Measurements from ENCODE around the gene LAMTOR3.
A peak's percentile ranks its signal among the peaks of the same experiment; 100 is the strongest.

Gene LAMTOR3

GRCh38 chr4:99856166-99856565, 38.1 kb downstream of the LAMTOR3 start:
- peak; percentile 21 for DNase-seq (ENCODE audit: low read depth)
- no peak overlapping the region for H3K4me3 ChIP-seq (ENCODE audit: low read length)
- TF ChIP-seq, protein P1, sequence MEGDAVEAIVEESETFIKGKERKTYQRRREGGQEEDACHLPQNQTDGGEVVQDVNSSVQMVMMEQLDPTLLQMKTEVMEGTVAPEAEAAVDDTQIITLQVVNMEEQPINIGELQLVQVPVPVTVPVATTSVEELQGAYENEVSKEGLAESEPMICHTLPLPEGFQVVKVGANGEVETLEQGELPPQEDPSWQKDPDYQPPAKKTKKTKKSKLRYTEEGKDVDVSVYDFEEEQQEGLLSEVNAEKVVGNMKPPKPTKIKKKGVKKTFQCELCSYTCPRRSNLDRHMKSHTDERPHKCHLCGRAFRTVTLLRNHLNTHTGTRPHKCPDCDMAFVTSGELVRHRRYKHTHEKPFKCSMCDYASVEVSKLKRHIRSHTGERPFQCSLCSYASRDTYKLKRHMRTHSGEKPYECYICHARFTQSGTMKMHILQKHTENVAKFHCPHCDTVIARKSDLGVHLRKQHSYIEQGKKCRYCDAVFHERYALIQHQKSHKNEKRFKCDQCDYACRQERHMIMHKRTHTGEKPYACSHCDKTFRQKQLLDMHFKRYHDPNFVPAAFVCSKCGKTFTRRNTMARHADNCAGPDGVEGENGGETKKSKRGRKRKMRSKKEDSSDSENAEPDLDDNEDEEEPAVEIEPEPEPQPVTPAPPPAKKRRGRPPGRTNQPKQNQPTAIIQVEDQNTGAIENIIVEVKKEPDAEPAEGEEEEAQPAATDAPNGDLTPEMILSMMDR (conservative IDR thresholded peaks at IDR 0.05; ENCODE audit: low read length): no peak

GRCh38 chr4:99855678-99856077, 38.5 kb downstream of the LAMTOR3 start:
- DNase-seq (ENCODE audit: low read depth): no peak
- TF ChIP-seq, protein P1 (conservative IDR thresholded peaks at IDR 0.05; ENCODE audit: low read length): no peak
- H3K4me3 ChIP-seq (ENCODE audit: low read length): no peak overlapping the region

DNA sequence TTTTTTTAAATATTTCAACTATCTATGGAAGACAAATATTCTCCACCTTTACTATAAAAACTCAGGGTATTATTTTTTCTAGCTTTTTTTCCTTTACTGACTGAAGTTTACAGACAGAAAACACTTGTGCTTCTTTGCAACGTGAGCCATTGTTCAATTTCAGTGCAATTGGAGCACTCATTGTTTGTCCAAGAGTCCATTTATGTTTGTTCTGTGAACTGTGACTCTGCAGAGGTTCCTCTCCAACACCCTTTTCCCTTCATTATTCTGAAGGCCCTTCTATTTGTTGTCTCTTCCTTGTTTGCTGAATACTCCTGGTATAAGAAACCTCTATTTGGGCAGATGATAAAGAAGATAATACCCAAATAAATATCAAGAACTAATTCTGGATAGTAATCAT, 40.2 kb downstream of the LAMTOR3 start:
- TF ChIP-seq, protein P1 (conservative IDR thresholded peaks at IDR 0.05; ENCODE audit: low read length): no peak

DNA sequence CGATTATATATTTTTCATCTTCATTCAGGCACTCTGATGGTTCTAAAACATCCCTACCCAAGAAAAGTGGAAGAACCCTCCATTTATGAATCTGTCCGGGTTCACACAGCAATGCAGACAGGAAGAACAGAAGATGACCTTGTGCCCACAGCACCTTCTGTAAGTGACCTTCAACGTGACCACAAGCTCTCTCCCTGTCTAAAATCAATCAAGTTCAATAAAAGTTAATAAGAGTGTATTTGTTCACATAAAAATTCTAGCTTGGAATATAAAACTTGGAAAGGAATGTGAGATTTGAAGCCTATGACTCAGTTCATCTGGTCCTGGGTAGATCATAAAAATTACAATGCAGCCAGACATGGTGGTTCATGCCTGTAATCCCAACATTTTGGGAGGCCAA, 41.0 kb downstream of the LAMTOR3 start:
- DNase-seq (ENCODE audit: low read depth): no peak
- H3K4me3 ChIP-seq (ENCODE audit: low read length): no peak overlapping the region
- TF ChIP-seq, protein P1 (conservative IDR thresholded peaks at IDR 0.05; ENCODE audit: low read length): no peak

More for the DNA sequence above, 40.2 kb downstream of the LAMTOR3 start:
- DNase-seq (ENCODE audit: low read depth): no peak
- no peak overlapping the region for H3K4me3 ChIP-seq (ENCODE audit: low read length)

- TF ChIP-seq, protein P1 (conservative IDR thresholded peaks at IDR 0.05; ENCODE audit: low read length): no peak
- H3K4me3 ChIP-seq (ENCODE audit: low read length): no peak overlapping the region
- DNase-seq (ENCODE audit: low read depth): no peak
Observed at GRCh38 chr4:99852199-99852749, 42.0 kb downstream of the LAMTOR3 start.

- DNase-seq (ENCODE audit: low read depth): no peak
- TF ChIP-seq, protein P1 (conservative IDR thresholded peaks at IDR 0.05; ENCODE audit: low read length): no peak
- no peak overlapping the region for H3K4me3 ChIP-seq (ENCODE audit: low read length)
Observed at GRCh38 chr4:99848591-99849001, 45.6 kb downstream of the LAMTOR3 start.

GRCh38 chr4:99847362-99847976, 46.8 kb downstream of the LAMTOR3 start:
- DNase-seq (ENCODE audit: low read depth): no peak
- TF ChIP-seq, protein P1 (conservative IDR thresholded peaks at IDR 0.05; ENCODE audit: low read length): no peak
- no peak overlapping the region for H3K4me3 ChIP-seq (ENCODE audit: low read length)
